Calu3 (cell line): Measurements from ENCODE around the gene DBF4B. TPM values are rescaled to one million over a fixed set of nuclear protein-coding genes. Genes with fewer than 3 reads are reported as not detected.
A peak's percentile ranks its signal among the peaks of the same experiment; 100 is the strongest.

Experiments used
- BruUV-seq: library from RNA; stranded (reverse); fragments of 400-500 nt; replicated peaks from 2 replicates; lab custom pipeline; 2021; lab: Mats Ljungman, UMichigan
- CTCF ChIA-PET: fragments of 300-600 bp; sonication (Branson Sonifier 250); formaldehyde crosslinking; loops from one replicate; lab custom pipeline; 2022; ENCODE audit warnings: antibody characterized with exemption; lab: Charles Lee
- DNase-seq: peaks from one replicate; pipeline ENCODE4 v3.0.0; 2022
- H3K27ac Mint-ChIP-seq: one replicate; pipeline ENCODE4 v1.8.0; 2022; ENCODE audit warnings: mixed read lengths; ENCODE audit not compliant: unreplicated experiment
- H3K27me3 Mint-ChIP-seq: one replicate; pipeline ENCODE4 v1.8.0; 2022; ENCODE audit warnings: mixed read lengths; ENCODE audit not compliant: unreplicated experiment
- H3K36me3 Mint-ChIP-seq: one replicate; pipeline ENCODE4 v1.8.0; 2022; ENCODE audit warnings: mild to moderate bottlenecking, moderate library complexity, mixed read lengths; ENCODE audit not compliant: insufficient read depth, unreplicated experiment
- H3K4me1 Mint-ChIP-seq: one replicate; pipeline ENCODE4 v1.8.0; 2022; ENCODE audit warnings: mild to moderate bottlenecking, low read depth, mixed read lengths; ENCODE audit not compliant: unreplicated experiment
- H3K4me3 Mint-ChIP-seq: one replicate; pipeline ENCODE4 v1.8.0; 2022; ENCODE audit warnings: mild to moderate bottlenecking, low read depth, moderate library complexity, mixed read lengths; ENCODE audit not compliant: unreplicated experiment
- H3K9me3 Mint-ChIP-seq: one replicate; pipeline ENCODE4 v1.8.0; 2022; ENCODE audit warnings: low read depth, mixed read lengths; ENCODE audit not compliant: unreplicated experiment
- CTCF ChIP-seq: fragments of 200-600 bp; IDR thresholded peaks from one replicate; pipeline ENCODE4 v1.8.0; 2022; ENCODE audit warnings: antibody characterized with exemption; ENCODE audit not compliant: unreplicated experiment
- intact Hi-C: fragments of 100-400 bp; cut with micrococcal nuclease; formaldehyde crosslinking; loops from one replicate; pipeline ENCODE4 v1.10.0; 2022; ENCODE audit not compliant: unreplicated experiment
- total RNA-seq: library from RNA; stranded (reverse); gene quantifications from 2 replicates; pipeline ENCODE4 v1.2.3, GENCODE V29; 2022

Gene DBF4B
- total RNA-seq, 1 experiment from 2014 or later: 47.4 TPM

GRCh38 chr17:44781551-44782325, 73.3 kb downstream of the DBF4B start:
- CTCF ChIA-PET: interaction anchor here (4.7 to 5.1 kb wide), 2 partner anchors 83 to 96 kb away, joined by 27 to 65 read pairs; no protein-coding TSS in a partner anchor
- no peaks in the 10 kb centered on the region for H3K9me3 Mint-ChIP-seq
- peaks cover 18% of the 10 kb centered on the region for H3K27me3 Mint-ChIP-seq
- H3K4me3 Mint-ChIP-seq: no peak overlapping the region
- intact Hi-C loops: no loop called here
- H3K4me1 Mint-ChIP-seq: no peaks in the 10 kb centered on the region
- no TSS peak for BruUV-seq
- no peak for DNase-seq
- peaks cover 18% of the 10 kb centered on the region for H3K36me3 Mint-ChIP-seq
- TF ChIP-seq CTCF: no peak
- H3K27ac Mint-ChIP-seq: no peak overlapping the region

- no peak for DNase-seq
- no peaks in the 10 kb centered on the region for H3K9me3 Mint-ChIP-seq
- H3K4me3 Mint-ChIP-seq: no peak overlapping the region
- H3K36me3 Mint-ChIP-seq: peaks cover 24% of the 10 kb centered on the region
- no peak for TF ChIP-seq CTCF
- BruUV-seq: no TSS peak
- H3K27ac Mint-ChIP-seq: no peak overlapping the region
- H3K27me3 Mint-ChIP-seq: peaks cover 18% of the 10 kb centered on the region
- no peaks in the 10 kb centered on the region for H3K4me1 Mint-ChIP-seq
- CTCF ChIA-PET: interaction anchor here (1.0 kb wide), 1 partner anchor 21 kb away, joined by 3 read pairs; no protein-coding TSS in a partner anchor
- intact Hi-C loops: no loop called here
Observed at GRCh38 chr17:44782326-44782850, 73.9 kb downstream of the DBF4B start.

GRCh38 chr17:44785921-44786320, 77.5 kb downstream of the DBF4B start:
- CTCF ChIA-PET: interaction anchor here (0.6 to 1.1 kb wide), 2 partner anchors 22 to 37 kb away, joined by 3 to 4 read pairs; no protein-coding TSS in a partner anchor
- Mint-ChIP-seq H3K36me3 (peaks cover 12% of the 10 kb centered on the region), H3K4me3 (no peak overlapping the region), H3K4me1 (no peaks in the 10 kb centered on the region), H3K27ac (no peak overlapping the region), H3K9me3 (no peaks in the 10 kb centered on the region), H3K27me3 (peaks cover 16% of the 10 kb centered on the region)
- no peak for DNase-seq
- intact Hi-C loops: no loop called here
- TF ChIP-seq CTCF: no peak
- BruUV-seq: no TSS peak

- H3K27ac Mint-ChIP-seq: peak overlapping the region; percentile 2
- peaks cover 16% of the 10 kb centered on the region for H3K27me3 Mint-ChIP-seq
- CTCF ChIA-PET: interaction anchor here (1.1 kb wide), 1 partner anchor 21 kb away, joined by 3 read pairs; no protein-coding TSS in a partner anchor
- BruUV-seq: no TSS peak
- no peak for DNase-seq
- no peaks in the 10 kb centered on the region for H3K9me3 Mint-ChIP-seq
- H3K4me1 Mint-ChIP-seq: no peaks in the 10 kb centered on the region
- no peak for TF ChIP-seq CTCF
- peaks cover 12% of the 10 kb centered on the region for H3K36me3 Mint-ChIP-seq
- intact Hi-C loops: no loop called here
- no peak overlapping the region for H3K4me3 Mint-ChIP-seq
Observed at GRCh38 chr17:44786551-44787081, 78.2 kb downstream of the DBF4B start.
